ENCODE measurements around the gene NUDT3. TPM values are rescaled to one million over a fixed set of nuclear protein-coding genes. Genes with fewer than 3 reads are reported as not detected.

NUDT3 gene
- total RNA-seq, 1 donor from 2014 or later = 16.7 TPM

GRCh38 chr6:34236131-34236442, 156.4 kb downstream of the NUDT3 start:
- H3K4me1 Mint-ChIP-seq (ENCODE audit: low read depth, unreplicated experiment) = no peaks in the 10 kb centered on the region
- TF ChIP-seq EZH2 (IDR thresholded peaks at IDR 0.05; ENCODE audit: insufficient read depth, low read length) = no peak
- TF ChIP-seq, protein P1, sequence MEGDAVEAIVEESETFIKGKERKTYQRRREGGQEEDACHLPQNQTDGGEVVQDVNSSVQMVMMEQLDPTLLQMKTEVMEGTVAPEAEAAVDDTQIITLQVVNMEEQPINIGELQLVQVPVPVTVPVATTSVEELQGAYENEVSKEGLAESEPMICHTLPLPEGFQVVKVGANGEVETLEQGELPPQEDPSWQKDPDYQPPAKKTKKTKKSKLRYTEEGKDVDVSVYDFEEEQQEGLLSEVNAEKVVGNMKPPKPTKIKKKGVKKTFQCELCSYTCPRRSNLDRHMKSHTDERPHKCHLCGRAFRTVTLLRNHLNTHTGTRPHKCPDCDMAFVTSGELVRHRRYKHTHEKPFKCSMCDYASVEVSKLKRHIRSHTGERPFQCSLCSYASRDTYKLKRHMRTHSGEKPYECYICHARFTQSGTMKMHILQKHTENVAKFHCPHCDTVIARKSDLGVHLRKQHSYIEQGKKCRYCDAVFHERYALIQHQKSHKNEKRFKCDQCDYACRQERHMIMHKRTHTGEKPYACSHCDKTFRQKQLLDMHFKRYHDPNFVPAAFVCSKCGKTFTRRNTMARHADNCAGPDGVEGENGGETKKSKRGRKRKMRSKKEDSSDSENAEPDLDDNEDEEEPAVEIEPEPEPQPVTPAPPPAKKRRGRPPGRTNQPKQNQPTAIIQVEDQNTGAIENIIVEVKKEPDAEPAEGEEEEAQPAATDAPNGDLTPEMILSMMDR (IDR thresholded peaks at IDR 0.05; ENCODE audit: insufficient read depth, low read depth, low read length) = no peak

DNA sequence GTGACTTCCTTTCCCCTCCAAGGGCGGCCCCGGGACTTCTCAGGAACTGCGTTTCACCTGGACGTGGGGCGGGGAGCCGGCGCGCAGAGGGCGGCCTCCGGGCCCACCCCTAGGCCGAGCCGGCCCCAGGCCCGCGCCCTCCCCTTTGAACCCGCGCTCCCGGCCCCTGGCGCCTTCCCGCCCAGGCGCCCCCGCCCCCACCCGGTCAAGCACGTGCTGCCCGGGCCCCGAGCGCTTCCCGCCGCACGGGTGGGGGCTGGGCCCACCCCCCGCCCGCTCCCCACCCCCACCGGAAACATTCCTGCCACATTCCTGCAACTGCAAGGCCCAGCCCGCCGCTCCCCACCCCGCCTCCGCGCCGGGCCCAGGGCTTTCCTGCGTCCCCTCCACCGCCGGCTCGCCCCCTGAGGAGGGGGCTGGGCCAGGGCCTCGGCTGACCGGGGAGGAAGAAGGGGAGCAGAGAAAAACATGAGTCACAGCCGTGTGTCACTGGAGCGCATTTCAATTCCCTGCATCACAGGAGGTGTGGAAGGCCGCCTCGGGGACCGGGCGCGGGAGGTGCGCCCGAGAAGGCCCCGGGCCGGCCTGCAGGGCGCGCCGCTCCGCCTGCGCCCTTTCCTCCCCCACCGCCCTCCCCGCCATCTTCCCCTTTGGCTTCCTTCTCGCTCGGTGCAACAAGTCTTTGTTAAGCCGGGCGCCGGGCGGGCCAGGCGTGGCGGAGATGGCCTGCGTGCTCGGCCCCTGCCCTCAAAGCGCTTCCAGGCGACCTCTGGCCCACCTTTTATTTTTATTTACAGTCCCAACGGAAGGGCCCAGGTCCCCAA, 156.9 kb downstream of the NUDT3 start:
- H3K27ac Mint-ChIP-seq (ENCODE audit: unreplicated experiment) = peak overlapping the region; percentile 71
- no peaks in the 10 kb centered on the region for H3K36me3 Mint-ChIP-seq (ENCODE audit: low read depth, unreplicated experiment)
- H3K4me1 Mint-ChIP-seq (ENCODE audit: low read depth, unreplicated experiment) = peaks cover 1% of the 10 kb centered on the region
- H3K79me2 ChIP-seq (ENCODE audit: insufficient read depth, low read length) = peaks cover 31% of the 10 kb centered on the region
- H2AFZ ChIP-seq (ENCODE audit: low read depth, low read length) = no peak overlapping the region
- peak overlapping the region; percentile 85 for H3K4me2 ChIP-seq (ENCODE audit: low read length)
- FAIRE-seq (no peak), DNase-seq (ENCODE audit: low read depth) (peak; percentile 85)
- peaks cover 21% of the 10 kb centered on the region for H4K20me1 ChIP-seq (ENCODE audit: insufficient read depth, low read length)
- no peaks in the 10 kb centered on the region for H3K27me3 ChIP-seq (ENCODE audit: insufficient read depth, low read length)
- peak overlapping the region; percentile 62 for H3K4me3 ChIP-seq (ENCODE audit: insufficient read depth, low read depth, low read length)
- peak overlapping the region; percentile 71 for H3K9ac ChIP-seq (ENCODE audit: low read length)
- H3K4me3 Mint-ChIP-seq (ENCODE audit: unreplicated experiment) = peak overlapping the region; percentile 75
- peak overlapping the region; percentile 81 for H3K27ac ChIP-seq (ENCODE audit: low read depth, low read length)
- H3K4me1 ChIP-seq (ENCODE audit: insufficient read depth, low read length) = peaks cover 33% of the 10 kb centered on the region
- H3K36me3 ChIP-seq (ENCODE audit: insufficient read depth, low read length) = no peaks in the 10 kb centered on the region
- H3K9me3 ChIP-seq (ENCODE audit: insufficient read depth, low read depth, low read length) = no peaks in the 10 kb centered on the region
- TF ChIP-seq, protein P1 (IDR thresholded peaks at IDR 0.05; ENCODE audit: insufficient read depth, low read depth, low read length) = no peak
- TF ChIP-seq EZH2 (IDR thresholded peaks at IDR 0.05; ENCODE audit: insufficient read depth, low read length) = no peak
- H3K27me3 Mint-ChIP-seq (ENCODE audit: low read depth, unreplicated experiment) = no peaks in the 10 kb centered on the region
- H3K9me3 Mint-ChIP-seq (ENCODE audit: unreplicated experiment) = no peaks in the 10 kb centered on the region

More at GRCh38 chr6:34236131-34236442, 156.4 kb downstream of the NUDT3 start:
- no peak for DNase-seq (ENCODE audit: low read depth)
- peak overlapping the region; percentile 71 for H3K9ac ChIP-seq (ENCODE audit: low read length)
- H3K4me1 ChIP-seq (ENCODE audit: insufficient read depth, low read length) = peaks cover 36% of the 10 kb centered on the region
- Mint-ChIP-seq H3K27me3 (ENCODE audit: low read depth, unreplicated experiment) (no peaks in the 10 kb centered on the region), H3K4me3 (ENCODE audit: unreplicated experiment) (peak overlapping the region; percentile 75), H3K27ac (ENCODE audit: unreplicated experiment) (peak overlapping the region; percentile 71), H3K9me3 (ENCODE audit: unreplicated experiment) (no peaks in the 10 kb centered on the region), H3K36me3 (ENCODE audit: low read depth, unreplicated experiment) (no peaks in the 10 kb centered on the region)
- H3K79me2 ChIP-seq (ENCODE audit: insufficient read depth, low read length) = peaks cover 37% of the 10 kb centered on the region
- no peaks in the 10 kb centered on the region for H3K27me3 ChIP-seq (ENCODE audit: insufficient read depth, low read length)
- H3K9me3 ChIP-seq (ENCODE audit: insufficient read depth, low read depth, low read length) = no peaks in the 10 kb centered on the region
- H3K4me3 ChIP-seq (ENCODE audit: insufficient read depth, low read depth, low read length) = peak overlapping the region; percentile 62
- no peak for FAIRE-seq
- peak overlapping the region; percentile 85 for H3K4me2 ChIP-seq (ENCODE audit: low read length)
- H2AFZ ChIP-seq (ENCODE audit: low read depth, low read length) = no peak overlapping the region
- H3K27ac ChIP-seq (ENCODE audit: low read depth, low read length) = peak overlapping the region; percentile 81
- peaks cover 1% of the 10 kb centered on the region for H3K36me3 ChIP-seq (ENCODE audit: insufficient read depth, low read length)
- peaks cover 27% of the 10 kb centered on the region for H4K20me1 ChIP-seq (ENCODE audit: insufficient read depth, low read length)

All from astrocyte (in vitro differentiated cells and primary cell).